K562 (cell line): ENCODE results near the gene HIF1AN. TPM values are rescaled to one million over a fixed set of nuclear protein-coding genes. Genes with fewer than 3 reads are reported as not detected.

Experiments
- ARNT ChIP-seq, 2 experiments: fragments of 450-650 bp; IDR thresholded peaks; 2 replicates each; pipeline ENCODE4 v1.6.1; 2016; ENCODE audit warnings: mild to moderate bottlenecking in 1 of 2
- CCAR2 ChIP-seq: fragments of 200-400 bp; formaldehyde crosslinking; IDR thresholded peaks from 2 replicates; pipeline ENCODE4 v1.6.1; 2017; ENCODE audit warnings: mild to moderate bottlenecking, low read depth, low read length
- CEBPB ChIP-seq: fragments of 450-650 bp; IDR thresholded peaks from 2 replicates; pipeline ENCODE4 v1.6.1; 2016; ENCODE audit warnings: missing genetic modification characterization, missing compliant biosample characterization
- ETS2 ChIP-seq: IDR thresholded peaks from 2 replicates; pipeline ENCODE4 v1.6.1; 2016; ENCODE audit warnings: borderline replicate concordance, missing genetic modification characterization, mild to moderate bottlenecking, moderate library complexity, missing compliant biosample characterization; ENCODE audit not compliant: poor library complexity, severe bottlenecking
- FOXJ2 ChIP-seq: fragments of 200-800 bp; sonication (Bioruptor generic); IDR thresholded peaks from 2 replicates; pipeline ENCODE4 v1.6.1; 2016; ENCODE audit warnings: missing genetic modification characterization, missing compliant biosample characterization
- GABPB1 ChIP-seq: sonication (generic); formaldehyde crosslinking; IDR thresholded peaks from 2 replicates; pipeline ENCODE4 v1.8.0; 2022; ENCODE audit warnings: mild to moderate bottlenecking, missing genetic modification reagents
- HCFC1 ChIP-seq: IDR thresholded peaks from 2 replicates; pipeline ENCODE4 v1.6.1; 2012; ENCODE audit warnings: low read depth, low read length, improper control_type of control experiment
- HDGF ChIP-seq: fragments of 450-650 bp; IDR thresholded peaks from 2 replicates; pipeline ENCODE4 v1.6.1; 2016
- RBFOX2 ChIP-seq: fragments of 200-400 bp; formaldehyde crosslinking; IDR thresholded peaks from 2 replicates; pipeline ENCODE4 v1.6.1; 2017; ENCODE audit warnings: low read depth, mild to moderate bottlenecking, low read length, moderate library complexity
- RUNX1 ChIP-seq: sonication (generic); IDR thresholded peaks from 2 replicates; pipeline ENCODE4 v1.6.1; 2016; ENCODE audit warnings: antibody characterized with exemption, low read depth
- SMAD4 ChIP-seq: fragments of 250-450 bp; sonication (Bioruptor Pico); conservative IDR thresholded peaks from 2 replicates; pipeline ENCODE4 v1.8.0; 2021; ENCODE audit warnings: inconsistent platforms, mild to moderate bottlenecking, moderate library complexity
- TOE1 ChIP-seq, 2 experiments: fragments of 450-650 bp in 1 of 2; sonication (generic) in 1 of 2; formaldehyde crosslinking in 1 of 2; IDR thresholded peaks; 2 replicates each; pipeline versions ENCODE4 v1.7.1 to v1.8.0; 2016 to 2022; ENCODE audit warnings: borderline replicate concordance in 2 of 2, mild to moderate bottlenecking in 2 of 2, antibody characterized with exemption in 1 of 2, inconsistent platforms in 1 of 2, low read depth in 1 of 2, missing genetic modification reagents in 1 of 2, moderate library complexity in 1 of 2
- XRCC4 ChIP-seq: IDR thresholded peaks from one replicate; pipeline ENCODE4 v1.6.1; 2011; ENCODE audit not compliant: insufficient read depth, insufficient read length; ENCODE audit errors: extremely low read depth
- ZBTB7A ChIP-seq: IDR thresholded peaks from 2 replicates; pipeline ENCODE4 v1.6.1; 2011; ENCODE audit warnings: low read depth, mild to moderate bottlenecking, low read length, moderate library complexity, borderline replicate concordance; ENCODE audit not compliant: control insufficient read depth
- ZNF263 ChIP-seq: sonication (generic); formaldehyde crosslinking; IDR thresholded peaks from 2 replicates; pipeline ENCODE4 v1.8.0; 2022; ENCODE audit warnings: mild to moderate bottlenecking, missing genetic modification reagents, borderline replicate concordance
- ZNF586 ChIP-seq: fragments of 450-650 bp; formaldehyde crosslinking; conservative IDR thresholded peaks from 2 replicates; pipeline ENCODE4 v1.4.0; 2020; ENCODE audit warnings: mild to moderate bottlenecking, moderate library complexity
- polyA plus RNA-seq, 8 experiments: library from polyadenylated mRNA; depleted of rRNA in 4 of 8; stranded (reverse) in 5 of 8; unstranded in 3 of 8; fragments of >200 nt; fragmentation: Nextera tagmentation in 2 of 8; fragmentation: Illumina TruSeq in 1 of 8; extraction: Ambion mirVana in 2 of 8; extraction: Trizol in 1 of 8; gene quantifications; 2 replicates each; pipeline versions ENCODE4 v1.2.1 to v1.2.3, GENCODE V29; 2011 to 2014; ENCODE audit warnings: inconsistent platforms in 1 of 8, missing spikeins in 1 of 8
- total RNA-seq, 7 experiments: library from RNA; depleted of rRNA in 6 of 7; stranded (reverse); fragments of >200 nt in 6 of 7; fragmentation: Illumina TruSeq in 2 of 7; extraction: Trizol in 2 of 7; gene quantifications; 2 replicates each; pipeline versions ENCODE4 v1.2.1 to v1.2.3, GENCODE V29; 2011 to 2021; ENCODE audit warnings: low replicate concordance in 1 of 7
- TF ChIP-seq, protein P1 (sequence below): IDR thresholded peaks from 3 replicates; pipeline ENCODE4 v1.6.1; 2011; ENCODE audit warnings: borderline replicate concordance, mild to moderate bottlenecking, moderate library complexity; ENCODE audit not compliant: insufficient read length; ENCODE audit errors: extremely low read depth
- TF ChIP-seq, protein P2 (sequence below): fragments of 250-450 bp; sonication (Bioruptor Pico); IDR thresholded peaks from 2 replicates; pipeline ENCODE4 v1.5.0; 2021
- TF ChIP-seq, protein P3 (sequence below): fragments of 250-450 bp; sonication (Bioruptor Pico); IDR thresholded peaks from 2 replicates; pipeline ENCODE4 v1.4.0; 2020
- TF ChIP-seq, protein P4 (sequence below): fragments of 450-650 bp; IDR thresholded peaks from 2 replicates; pipeline ENCODE4 v1.6.1; 2016

HIF1AN gene
- total and polyA plus RNA-seq, 9 of the 15 experiments (the other 6 are each of a cell fraction or from before 2014, with no cell fraction given), result 1.2 to 16.8 (median 6.9) TPM

DNA sequence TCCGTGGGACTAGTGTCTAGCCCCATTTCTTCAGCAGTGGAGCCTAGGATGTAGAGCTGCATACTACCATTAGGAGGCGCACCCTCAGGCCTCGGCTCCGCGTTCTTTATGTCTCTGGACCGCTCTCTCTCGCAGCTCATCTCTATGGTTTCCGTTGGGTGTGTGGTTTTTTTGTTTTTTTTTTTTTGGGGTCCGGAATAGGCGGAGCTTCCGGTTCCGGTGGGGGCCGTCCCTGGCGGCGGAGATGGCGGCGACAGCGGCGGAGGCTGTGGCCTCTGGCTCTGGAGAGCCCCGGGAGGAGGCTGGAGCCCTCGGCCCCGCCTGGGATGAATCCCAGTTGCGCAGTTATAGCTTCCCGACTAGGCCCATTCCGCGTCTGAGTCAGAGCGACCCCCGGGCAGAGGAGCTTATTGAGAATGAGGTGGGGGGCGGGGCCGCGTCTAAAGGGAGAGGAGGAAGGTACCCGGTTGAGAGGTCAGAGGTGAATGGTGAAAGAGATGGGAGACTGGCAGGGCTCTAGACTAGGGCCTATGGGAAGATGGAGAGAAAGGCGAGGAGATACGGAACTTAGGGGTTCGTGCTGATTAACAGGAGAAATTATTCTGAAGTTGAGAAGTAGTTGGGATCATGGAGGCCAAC, at the start of gene HIF1AN (continued):
- TF ChIP-seq, protein P1, sequence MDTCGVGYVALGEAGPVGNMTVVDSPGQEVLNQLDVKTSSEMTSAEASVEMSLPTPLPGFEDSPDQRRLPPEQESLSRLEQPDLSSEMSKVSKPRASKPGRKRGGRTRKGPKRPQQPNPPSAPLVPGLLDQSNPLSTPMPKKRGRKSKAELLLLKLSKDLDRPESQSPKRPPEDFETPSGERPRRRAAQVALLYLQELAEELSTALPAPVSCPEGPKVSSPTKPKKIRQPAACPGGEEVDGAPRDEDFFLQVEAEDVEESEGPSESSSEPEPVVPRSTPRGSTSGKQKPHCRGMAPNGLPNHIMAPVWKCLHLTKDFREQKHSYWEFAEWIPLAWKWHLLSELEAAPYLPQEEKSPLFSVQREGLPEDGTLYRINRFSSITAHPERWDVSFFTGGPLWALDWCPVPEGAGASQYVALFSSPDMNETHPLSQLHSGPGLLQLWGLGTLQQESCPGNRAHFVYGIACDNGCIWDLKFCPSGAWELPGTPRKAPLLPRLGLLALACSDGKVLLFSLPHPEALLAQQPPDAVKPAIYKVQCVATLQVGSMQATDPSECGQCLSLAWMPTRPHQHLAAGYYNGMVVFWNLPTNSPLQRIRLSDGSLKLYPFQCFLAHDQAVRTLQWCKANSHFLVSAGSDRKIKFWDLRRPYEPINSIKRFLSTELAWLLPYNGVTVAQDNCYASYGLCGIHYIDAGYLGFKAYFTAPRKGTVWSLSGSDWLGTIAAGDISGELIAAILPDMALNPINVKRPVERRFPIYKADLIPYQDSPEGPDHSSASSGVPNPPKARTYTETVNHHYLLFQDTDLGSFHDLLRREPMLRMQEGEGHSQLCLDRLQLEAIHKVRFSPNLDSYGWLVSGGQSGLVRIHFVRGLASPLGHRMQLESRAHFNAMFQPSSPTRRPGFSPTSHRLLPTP, result no peak
- TF ChIP-seq ZNF586 (CRISPR knock-in tag) (no peak), CCAR2 (no peak), HDGF (no peak), ETS2 (tag) (no peak), CEBPB (no peak), ZBTB7A (no peak), ZNF263 (CRISPR knock-in tag) (no peak), XRCC4 (no peak), GABPB1 (CRISPR knock-in tag) (peak; percentile 85), TOE1 (IDR thresholded peaks at IDR 0.05; ENCODE audit: borderline replicate concordance) (no peak; the same call in 1 of the 2 replicates), TOE1 (CRISPR knock-in tag; IDR thresholded peaks at IDR 0.05; ENCODE audit: borderline replicate concordance, low read depth) (no peak), SMAD4 (CRISPR knock-in tag) (0 out of 2 replicates have a peak, but pooled peaks have one; percentile 18), ARNT (IDR thresholded peaks at IDR 0.05) (no peak), RBFOX2 (peak; percentile 78), HCFC1 (peak; percentile 61), FOXJ2 (tag) (no peak), RUNX1 (no peak)
- TF ChIP-seq, protein P2, sequence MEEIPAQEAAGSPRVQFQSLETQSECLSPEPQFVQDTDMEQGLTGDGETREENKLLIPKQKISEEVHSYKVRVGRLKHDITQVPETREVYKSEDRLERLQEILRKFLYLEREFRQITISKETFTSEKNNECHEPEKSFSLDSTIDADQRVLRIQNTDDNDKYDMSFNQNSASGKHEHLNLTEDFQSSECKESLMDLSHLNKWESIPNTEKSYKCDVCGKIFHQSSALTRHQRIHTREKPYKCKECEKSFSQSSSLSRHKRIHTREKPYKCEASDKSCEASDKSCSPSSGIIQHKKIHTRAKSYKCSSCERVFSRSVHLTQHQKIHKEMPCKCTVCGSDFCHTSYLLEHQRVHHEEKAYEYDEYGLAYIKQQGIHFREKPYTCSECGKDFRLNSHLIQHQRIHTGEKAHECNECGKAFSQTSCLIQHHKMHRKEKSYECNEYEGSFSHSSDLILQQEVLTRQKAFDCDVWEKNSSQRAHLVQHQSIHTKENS (CRISPR knock-in tag), result no peak
- TF ChIP-seq, protein P3, sequence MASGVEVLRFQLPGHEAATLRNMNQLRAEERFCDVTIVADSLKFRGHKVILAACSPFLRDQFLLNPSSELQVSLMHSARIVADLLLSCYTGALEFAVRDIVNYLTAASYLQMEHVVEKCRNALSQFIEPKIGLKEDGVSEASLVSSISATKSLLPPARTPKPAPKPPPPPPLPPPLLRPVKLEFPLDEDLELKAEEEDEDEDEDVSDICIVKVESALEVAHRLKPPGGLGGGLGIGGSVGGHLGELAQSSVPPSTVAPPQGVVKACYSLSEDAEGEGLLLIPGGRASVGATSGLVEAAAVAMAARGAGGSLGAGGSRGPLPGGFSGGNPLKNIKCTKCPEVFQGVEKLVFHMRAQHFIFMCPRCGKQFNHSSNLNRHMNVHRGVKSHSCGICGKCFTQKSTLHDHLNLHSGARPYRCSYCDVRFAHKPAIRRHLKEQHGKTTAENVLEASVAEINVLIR (CRISPR knock-in tag), result no peak
- TF ChIP-seq, protein P4, sequence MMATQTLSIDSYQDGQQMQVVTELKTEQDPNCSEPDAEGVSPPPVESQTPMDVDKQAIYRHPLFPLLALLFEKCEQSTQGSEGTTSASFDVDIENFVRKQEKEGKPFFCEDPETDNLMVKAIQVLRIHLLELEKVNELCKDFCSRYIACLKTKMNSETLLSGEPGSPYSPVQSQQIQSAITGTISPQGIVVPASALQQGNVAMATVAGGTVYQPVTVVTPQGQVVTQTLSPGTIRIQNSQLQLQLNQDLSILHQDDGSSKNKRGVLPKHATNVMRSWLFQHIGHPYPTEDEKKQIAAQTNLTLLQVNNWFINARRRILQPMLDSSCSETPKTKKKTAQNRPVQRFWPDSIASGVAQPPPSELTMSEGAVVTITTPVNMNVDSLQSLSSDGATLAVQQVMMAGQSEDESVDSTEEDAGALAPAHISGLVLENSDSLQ, result 0 out of 2 replicates have a peak, but pooled peaks have one; percentile 27
